GM12892 (cell line): ENCODE results near the gene SUCNR1.

Experiments
- POLR2A ChIP-seq: IDR thresholded peaks from 2 replicates; pipeline ENCODE4 v1.6.1; 2011; ENCODE audit warnings: low read depth, low read length, control low read depth
- POLR2AphosphoS5 ChIP-seq: IDR thresholded peaks from 2 replicates; pipeline ENCODE4 v1.6.1; 2011; ENCODE audit warnings: low read depth, low read length, control low read depth
- TAF1 ChIP-seq: IDR thresholded peaks from 2 replicates; pipeline ENCODE4 v1.6.1; 2011; ENCODE audit warnings: low read depth, mild to moderate bottlenecking, control low read depth, low read length, borderline replicate concordance

- TF ChIP-seq POLR2AphosphoS5 (no peak), POLR2A (no peak), TAF1 (no peak)
Measured at GRCh38 chr3:151869181-151869580, 4.3 kb upstream of the SUCNR1 start.
